HFFc6 (cell line): ENCODE measurements around the gene VPS37D. TPM values are rescaled to one million over a fixed set of nuclear protein-coding genes. Genes with fewer than 3 reads are reported as not detected.
"Not testable (repeated sequence)": the region's sequence is repeated elsewhere in the genome, so short reads cannot be mapped to it uniquely, and the experiment has no call there.

ENCODE experiments used
- DNase-seq: peaks from one replicate; pipeline ENCODE4 v3.0.0-alpha.2; 2018
- H3K27ac Mint-ChIP-seq: 2 replicates; pipeline ENCODE4 v1.8.0; 2020; ENCODE audit warnings: mild to moderate bottlenecking, mixed read lengths
- H3K27me3 Mint-ChIP-seq: 2 replicates; pipeline ENCODE4 v1.8.0; 2021; ENCODE audit warnings: mild to moderate bottlenecking, moderate library complexity, mixed read lengths; ENCODE audit not compliant: insufficient read depth
- H3K36me3 Mint-ChIP-seq: 2 replicates; pipeline ENCODE4 v1.8.0; 2021; ENCODE audit warnings: low read depth, mixed read lengths
- H3K4me1 Mint-ChIP-seq: 2 replicates; pipeline ENCODE4 v1.8.0; 2020; ENCODE audit warnings: low read depth, mixed read lengths
- H3K4me3 Mint-ChIP-seq: 2 replicates; pipeline ENCODE4 v1.8.0; 2020; ENCODE audit warnings: mild to moderate bottlenecking, moderate library complexity, mixed read lengths
- H3K9me3 Mint-ChIP-seq: 2 replicates; pipeline ENCODE4 v1.8.0; 2020; ENCODE audit warnings: mild to moderate bottlenecking, mixed read lengths
- CTCF ChIP-seq: fragments of 200-600 bp; sonication (generic); IDR thresholded peaks from 2 replicates; pipeline ENCODE4 v1.5.0; 2021; ENCODE audit warnings: antibody characterized with exemption, mild to moderate bottlenecking
- total RNA-seq, 6 experiments: library from RNA; stranded (reverse); fragmentation: NEBNext Ultra II Directional; extraction: Animal tissue kit (Norgen Biotek cat#: 25700); gene quantifications; 2 replicates in 1 of 6; 3 replicates in 5 of 6; pipeline ENCODE4 v1.2.3, GENCODE V29; 2021

Gene VPS37D
- total RNA-seq, 6 experiments from 2014 or later = 2.4 to 3.1 (median 2.7) TPM

GRCh38 chr7:73659983-73660382 is 7.6 kb upstream of the VPS37D start:
- Mint-ChIP-seq H3K27ac (no peak overlapping the region), H3K27me3 (peaks cover 22% of the 10 kb centered on the region), H3K36me3 (peaks cover 5% of the 10 kb centered on the region; the same call in 1 of the 2 replicates), H3K4me1 (no peaks in the 10 kb centered on the region), H3K4me3 (no peak overlapping the region), H3K9me3 (peaks cover 6% of the 10 kb centered on the region)
- no peak for DNase-seq
- TF ChIP-seq CTCF = no peak

GRCh38 chr7:73660594-73660993 is 7.0 kb upstream of the VPS37D start:
- not testable (repeated sequence) for H3K4me1 Mint-ChIP-seq, H3K9me3 Mint-ChIP-seq, H3K4me3 Mint-ChIP-seq, DNase-seq, H3K36me3 Mint-ChIP-seq, H3K27ac Mint-ChIP-seq
- peaks cover 17% of the 10 kb centered on the region for H3K27me3 Mint-ChIP-seq

- TF ChIP-seq CTCF = no peak
- DNase-seq = no peak
- peaks cover 6% of the 10 kb centered on the region for H3K9me3 Mint-ChIP-seq
- H3K4me3 Mint-ChIP-seq = no peak overlapping the region
- H3K36me3 Mint-ChIP-seq = peaks cover 5% of the 10 kb centered on the region; the same call in 1 of the 2 replicates
- H3K27ac Mint-ChIP-seq = no peak overlapping the region
- H3K27me3 Mint-ChIP-seq = peaks cover 17% of the 10 kb centered on the region
- peaks cover 9% of the 10 kb centered on the region; the same call in 1 of the 2 replicates for H3K4me1 Mint-ChIP-seq
Observed at GRCh38 chr7:73663033-73663432, 4.6 kb upstream of the VPS37D start.

GRCh38 chr7:73668103-73668885 is 663 bp downstream of the VPS37D start:
- peaks cover 3% of the 10 kb centered on the region for H3K27me3 Mint-ChIP-seq
- DNase-seq = no peak

GRCh38 chr7:73668886-73669230 is 1.2 kb downstream of the VPS37D start:
- Mint-ChIP-seq H3K27ac (no peak overlapping the region), H3K4me3 (peak overlapping the region; percentile 93), H3K4me1 (peaks cover 15% of the 10 kb centered on the region), H3K36me3 (peaks cover 7% of the 10 kb centered on the region; the same call in 1 of the 2 replicates), H3K27me3 (peaks cover 2% of the 10 kb centered on the region), H3K9me3 (no peaks in the 10 kb centered on the region)
- DNase-seq = no peak
- no peak for TF ChIP-seq CTCF

More at GRCh38 chr7:73668103-73668885, 663 bp downstream of the VPS37D start:
- Mint-ChIP-seq H3K27ac (peak overlapping the region; percentile 49; the same call in 1 of the 2 replicates), H3K36me3 (peaks cover 7% of the 10 kb centered on the region; the same call in 1 of the 2 replicates), H3K4me1 (peaks cover 15% of the 10 kb centered on the region), H3K9me3 (peaks cover 2% of the 10 kb centered on the region), H3K4me3 (peak overlapping the region; percentile 93)
- no peak for TF ChIP-seq CTCF

- Mint-ChIP-seq H3K4me1 (peaks cover 15% of the 10 kb centered on the region), H3K27me3 (peaks cover 2% of the 10 kb centered on the region), H3K4me3 (no peak overlapping the region), H3K9me3 (no peaks in the 10 kb centered on the region), H3K27ac (no peak overlapping the region), H3K36me3 (peaks cover 7% of the 10 kb centered on the region; the same call in 1 of the 2 replicates)
- no peak for DNase-seq
- no peak for TF ChIP-seq CTCF
Observed at GRCh38 chr7:73669288-73669701, 1.7 kb downstream of the VPS37D start.
